ENCODE measurements around the gene PRSS33. TPM values are rescaled to one million over a fixed set of nuclear protein-coding genes. Genes with fewer than 3 reads are reported as not detected.

PRSS33 gene
- total RNA-seq, 1 donor from 2014 or later = 0.39 TPM

DNA sequence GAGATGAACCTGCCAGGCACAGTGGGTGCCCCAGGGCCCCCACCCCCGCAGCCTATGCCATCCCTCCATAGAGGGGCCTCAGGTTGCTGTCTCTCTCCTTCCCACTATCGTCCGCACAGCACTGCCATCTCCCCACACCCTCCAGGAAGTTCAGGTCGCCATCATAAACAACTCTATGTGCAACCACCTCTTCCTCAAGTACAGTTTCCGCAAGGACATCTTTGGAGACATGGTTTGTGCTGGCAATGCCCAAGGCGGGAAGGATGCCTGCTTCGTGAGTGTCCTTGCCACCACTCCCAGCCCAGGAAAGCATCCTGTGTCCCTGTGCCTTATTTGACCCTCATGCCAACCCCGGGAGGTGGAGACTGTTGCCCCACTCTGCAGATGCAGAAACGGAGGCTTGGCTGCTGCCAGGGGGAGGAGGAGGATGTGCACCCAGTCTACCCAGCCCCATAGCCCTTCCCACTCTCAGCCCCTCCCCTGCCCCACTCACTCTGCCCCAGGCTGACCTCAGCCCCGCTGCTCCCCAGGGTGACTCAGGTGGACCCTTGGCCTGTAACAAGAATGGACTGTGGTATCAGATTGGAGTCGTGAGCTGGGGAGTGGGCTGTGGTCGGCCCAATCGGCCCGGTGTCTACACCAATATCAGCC lies 33.6 kb upstream of the PRSS33 start:
- H3K36me3 Mint-ChIP-seq = no peaks in the 10 kb centered on the region
- TF ChIP-seq, protein P1, sequence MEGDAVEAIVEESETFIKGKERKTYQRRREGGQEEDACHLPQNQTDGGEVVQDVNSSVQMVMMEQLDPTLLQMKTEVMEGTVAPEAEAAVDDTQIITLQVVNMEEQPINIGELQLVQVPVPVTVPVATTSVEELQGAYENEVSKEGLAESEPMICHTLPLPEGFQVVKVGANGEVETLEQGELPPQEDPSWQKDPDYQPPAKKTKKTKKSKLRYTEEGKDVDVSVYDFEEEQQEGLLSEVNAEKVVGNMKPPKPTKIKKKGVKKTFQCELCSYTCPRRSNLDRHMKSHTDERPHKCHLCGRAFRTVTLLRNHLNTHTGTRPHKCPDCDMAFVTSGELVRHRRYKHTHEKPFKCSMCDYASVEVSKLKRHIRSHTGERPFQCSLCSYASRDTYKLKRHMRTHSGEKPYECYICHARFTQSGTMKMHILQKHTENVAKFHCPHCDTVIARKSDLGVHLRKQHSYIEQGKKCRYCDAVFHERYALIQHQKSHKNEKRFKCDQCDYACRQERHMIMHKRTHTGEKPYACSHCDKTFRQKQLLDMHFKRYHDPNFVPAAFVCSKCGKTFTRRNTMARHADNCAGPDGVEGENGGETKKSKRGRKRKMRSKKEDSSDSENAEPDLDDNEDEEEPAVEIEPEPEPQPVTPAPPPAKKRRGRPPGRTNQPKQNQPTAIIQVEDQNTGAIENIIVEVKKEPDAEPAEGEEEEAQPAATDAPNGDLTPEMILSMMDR (conservative IDR thresholded peaks at IDR 0.05) = no peak
- no peak overlapping the region for H3K4me3 Mint-ChIP-seq
- no peaks in the 10 kb centered on the region for H3K9me3 Mint-ChIP-seq
- no peak for DNase-seq (ENCODE audit: extremely low spot score, unreplicated experiment)
- peaks cover 12% of the 10 kb centered on the region for H3K27me3 Mint-ChIP-seq
- H3K27ac Mint-ChIP-seq = no peak overlapping the region
- no peaks in the 10 kb centered on the region for H3K4me1 Mint-ChIP-seq (ENCODE audit: unreplicated experiment)

DNA sequence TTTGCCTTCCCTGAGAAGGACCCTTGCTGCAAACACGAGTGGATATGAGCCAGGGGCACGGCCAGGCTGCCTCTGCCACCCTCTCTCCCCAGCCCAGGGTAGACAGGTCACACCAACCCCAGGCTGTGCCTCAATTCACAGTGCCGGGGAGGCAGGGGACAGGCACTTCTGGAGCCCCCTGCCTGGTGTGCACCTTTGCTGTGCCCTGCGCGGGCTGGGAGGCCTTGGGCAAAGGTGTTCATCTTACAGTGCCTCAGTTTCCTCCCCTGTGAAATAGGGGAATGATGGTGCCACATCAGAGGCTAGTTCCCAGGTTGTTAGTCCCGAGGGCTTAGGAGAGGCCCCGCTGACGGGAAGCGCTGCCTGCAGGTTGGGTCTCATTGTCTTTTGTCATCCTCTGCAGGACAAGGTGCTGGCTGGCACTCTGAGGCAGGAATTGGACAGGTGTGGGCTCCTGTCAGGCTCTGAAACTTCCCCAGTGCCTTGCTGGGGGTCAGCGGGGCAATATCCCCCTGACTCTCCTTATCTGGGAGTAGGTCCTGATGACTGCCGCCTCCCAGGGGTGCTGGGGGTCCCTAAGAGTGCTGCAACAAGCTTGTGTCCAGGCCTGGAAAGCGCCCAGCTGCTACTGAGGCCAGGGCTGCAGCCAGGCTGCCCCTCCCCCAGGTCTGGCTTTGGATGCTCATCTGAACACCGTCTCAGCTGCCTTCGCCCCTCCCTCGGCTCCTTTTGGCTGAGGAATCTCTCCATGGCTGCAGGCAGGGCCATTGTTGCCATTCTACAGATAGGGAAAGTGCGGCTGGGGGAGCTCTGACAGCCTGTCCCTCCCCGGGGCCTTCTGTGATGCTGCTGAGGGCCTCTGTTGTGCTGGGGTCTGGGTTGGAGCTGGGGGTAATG lies 32.8 kb upstream of the PRSS33 start:
- Mint-ChIP-seq H3K27me3 (peaks cover 12% of the 10 kb centered on the region), H3K27ac (no peak overlapping the region), H3K9me3 (no peaks in the 10 kb centered on the region), H3K4me3 (no peak overlapping the region), H3K36me3 (no peaks in the 10 kb centered on the region), H3K4me1 (ENCODE audit: unreplicated experiment) (peaks cover 4% of the 10 kb centered on the region)
- TF ChIP-seq, protein P1 (conservative IDR thresholded peaks at IDR 0.05) = no peak
- DNase-seq (ENCODE audit: extremely low spot score, unreplicated experiment) = no peak

DNA sequence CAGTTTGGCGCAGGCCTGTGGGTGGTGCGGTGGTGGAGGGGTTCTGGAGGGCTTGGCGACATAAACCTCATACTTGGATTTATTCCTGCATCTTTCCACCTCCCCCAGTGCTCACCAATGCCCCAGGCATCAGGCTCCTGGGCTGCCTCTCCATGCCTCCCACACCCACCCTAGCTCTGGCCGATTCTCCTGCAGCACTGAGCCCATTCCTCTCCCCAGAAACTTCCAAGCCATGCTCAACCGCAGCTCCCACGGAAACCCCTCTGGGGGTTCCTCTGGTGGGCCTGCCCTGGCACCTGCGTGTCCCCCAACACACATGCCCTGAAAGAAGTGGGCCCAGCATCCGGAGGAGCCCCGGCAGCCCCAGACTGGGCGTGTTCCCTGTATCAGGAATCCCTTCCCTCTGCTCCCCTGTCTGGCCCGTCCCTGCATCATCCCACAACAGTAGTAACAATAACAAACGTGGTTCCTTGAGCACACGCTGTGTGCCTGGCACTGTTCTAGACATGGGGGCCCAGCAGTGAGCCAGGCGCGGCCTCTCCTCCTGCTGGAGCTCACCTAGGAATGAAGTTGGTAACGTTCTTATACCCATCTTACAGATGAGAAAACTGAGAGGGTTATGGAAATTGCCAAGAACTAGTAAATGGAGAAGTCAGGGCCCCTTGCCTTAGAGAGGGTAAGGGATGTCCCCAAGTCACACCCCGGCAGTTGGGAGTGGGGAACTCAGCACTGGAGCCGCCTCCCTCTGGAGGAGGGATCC lies 32.0 kb upstream of the PRSS33 start:
- no peaks in the 10 kb centered on the region for H3K36me3 Mint-ChIP-seq
- H3K9me3 Mint-ChIP-seq = no peaks in the 10 kb centered on the region
- peaks cover 12% of the 10 kb centered on the region for H3K27me3 Mint-ChIP-seq
- TF ChIP-seq, protein P1 (conservative IDR thresholded peaks at IDR 0.05) = no peak
- H3K4me1 Mint-ChIP-seq (ENCODE audit: unreplicated experiment) = peaks cover 4% of the 10 kb centered on the region
- H3K4me3 Mint-ChIP-seq = no peak overlapping the region
- no peak overlapping the region for H3K27ac Mint-ChIP-seq
- DNase-seq (ENCODE audit: extremely low spot score, unreplicated experiment) = no peak

DNA sequence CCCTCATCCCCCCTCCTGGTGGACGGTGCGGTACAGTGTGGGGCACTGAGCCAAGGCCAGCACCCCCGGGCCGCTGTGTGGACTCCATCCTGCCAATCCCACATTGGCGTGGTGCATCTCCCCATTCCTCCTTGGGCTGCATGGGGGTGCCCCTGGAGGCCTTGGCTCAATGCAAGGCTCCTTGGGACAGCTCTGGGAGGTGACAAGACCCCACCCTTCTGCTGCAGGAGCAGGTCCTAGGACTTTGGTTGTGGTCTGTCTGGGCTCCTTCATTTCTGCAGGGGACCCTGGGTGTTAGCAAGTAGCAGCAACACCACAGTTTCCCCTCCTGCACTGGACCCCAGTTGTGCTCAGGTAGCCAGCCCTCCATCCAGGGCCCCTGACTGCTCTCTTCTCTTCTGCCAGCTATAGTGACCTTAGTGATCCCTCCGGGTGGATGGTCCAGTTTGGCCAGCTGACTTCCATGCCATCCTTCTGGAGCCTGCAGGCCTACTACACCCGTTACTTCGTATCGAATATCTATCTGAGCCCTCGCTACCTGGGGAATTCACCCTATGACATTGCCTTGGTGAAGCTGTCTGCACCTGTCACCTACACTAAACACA lies 31.0 kb upstream of the PRSS33 start:
- Mint-ChIP-seq H3K27ac (no peak overlapping the region), H3K4me1 (ENCODE audit: unreplicated experiment) (peaks cover 4% of the 10 kb centered on the region), H3K4me3 (no peak overlapping the region), H3K9me3 (no peaks in the 10 kb centered on the region), H3K27me3 (peaks cover 11% of the 10 kb centered on the region), H3K36me3 (no peaks in the 10 kb centered on the region)
- TF ChIP-seq, protein P1 (conservative IDR thresholded peaks at IDR 0.05) = no peak
- no peak for DNase-seq (ENCODE audit: extremely low spot score, unreplicated experiment)

All from type B pancreatic cell (in vitro differentiated cells).